Femur (tissue), 1 donor: ENCODE measurements around the gene LEMD2.

ENCODE experiments used
- DNase-seq: peaks from one replicate; pipeline ENCODE4 v3.0.0-alpha.2; 2017

The LEMD2 gene

GRCh38 chr6:33732817-33733708 lies 55.9 kb downstream of the LEMD2 start:
- DNase-seq = no peak

GRCh38 chr6:33732385-33732784 lies 56.5 kb downstream of the LEMD2 start:
- no peak for DNase-seq

- DNase-seq = no peak
These were observed 57.1 kb downstream of the LEMD2 start for GRCh38 chr6:33731751-33732282.

GRCh38 chr6:33731035-33731434 lies 57.9 kb downstream of the LEMD2 start:
- no peak for DNase-seq

GRCh38 chr6:33730611-33731010 lies 58.3 kb downstream of the LEMD2 start:
- DNase-seq = no peak

- no peak for DNase-seq
These were observed 59.9 kb downstream of the LEMD2 start for GRCh38 chr6:33729059-33729458.

GRCh38 chr6:33728438-33728837 lies 60.5 kb downstream of the LEMD2 start:
- no peak for DNase-seq

GRCh38 chr6:33727932-33728331 lies 61.0 kb downstream of the LEMD2 start:
- DNase-seq = no peak

GRCh38 chr6:33727126-33727525 lies 61.8 kb downstream of the LEMD2 start:
- no peak for DNase-seq

GRCh38 chr6:33726696-33727095 lies 62.2 kb downstream of the LEMD2 start:
- DNase-seq = no peak

GRCh38 chr6:33725891-33726673 lies 62.8 kb downstream of the LEMD2 start:
- no peak for DNase-seq

- no peak for DNase-seq
These were observed 63.7 kb downstream of the LEMD2 start for GRCh38 chr6:33725222-33725621.

GRCh38 chr6:33724102-33725023 lies 64.6 kb downstream of the LEMD2 start:
- DNase-seq = no peak

GRCh38 chr6:33723371-33724085 lies 65.4 kb downstream of the LEMD2 start:
- no peak for DNase-seq

GRCh38 chr6:33722103-33722623 lies 66.8 kb downstream of the LEMD2 start:
- DNase-seq = no peak

- DNase-seq = no peak
These were observed 67.4 kb downstream of the LEMD2 start for GRCh38 chr6:33721508-33721907.
